ENCODE data around the gene GOLGA6L4.
"Not testable (repeated sequence)": the region's sequence is repeated elsewhere in the genome, so short reads cannot be mapped to it uniquely, and the experiment has no call there.

GOLGA6L4 gene

GRCh38 chr15:84235573-84235972 lies at the start of gene GOLGA6L4:
GOLGA6L4 (plus strand) TSS chr15:84235773; CDS start chr15:84235835, 62 bp downstream.
- DNase-seq: not testable (repeated sequence)

GRCh38 chr15:84192982-84193381 lies 42.6 kb upstream of the GOLGA6L4 start:
- not testable (repeated sequence) for DNase-seq

- not testable (repeated sequence) for DNase-seq
Observed at GRCh38 chr15:84195603-84196002, 40.0 kb upstream of the GOLGA6L4 start.

GRCh38 chr15:84196530-84197188 lies 38.9 kb upstream of the GOLGA6L4 start:
- not testable (repeated sequence) for DNase-seq

DNA sequence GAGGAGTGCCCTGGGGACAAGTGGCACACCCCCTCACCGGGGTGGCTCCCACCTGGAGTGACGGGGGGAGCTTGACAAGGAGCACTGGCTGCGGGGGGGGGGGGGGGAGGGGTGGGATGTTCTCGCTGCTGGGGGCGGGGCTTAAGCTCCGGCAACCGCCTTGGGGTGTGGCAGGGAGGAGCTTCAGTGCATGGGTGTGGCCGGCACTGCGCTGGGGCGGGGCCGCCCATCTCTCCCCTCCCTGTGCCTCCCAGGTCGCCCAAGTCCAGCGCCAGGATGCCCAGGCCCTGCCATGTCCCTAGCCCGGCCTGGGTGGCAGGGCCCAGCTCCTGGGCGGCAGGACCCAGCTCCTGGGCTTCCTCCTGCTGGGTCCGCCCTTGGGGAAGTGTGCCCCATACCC lies 35.7 kb upstream of the GOLGA6L4 start:
- DNase-seq: not testable (repeated sequence)

GRCh38 chr15:84246441-84246840 lies 10.9 kb downstream of the GOLGA6L4 start:
- DNase-seq: not testable (repeated sequence)

Measured in nucleus accumbens (tissue), 56 donors.